DND-41 (cell line): ENCODE measurements around the gene DAZAP1.

Experiments
- ATAC-seq: fragments of 200-7000 bp; cut with Tn5 transposase; 3 replicates; pipeline ENCODE4 v1.9.1; 2021; ENCODE audit warnings: low read depth; ENCODE audit not compliant: insufficient read depth
- DNase-seq: peaks from one replicate; pipeline ENCODE4 v3.0.0-alpha.2; 2020
- H2AFZ ChIP-seq: 2 replicates; pipeline ENCODE4 v1.6.0; 2012; ENCODE audit warnings: low read depth, low read length
- H3K27ac ChIP-seq: 2 replicates; pipeline ENCODE4 v1.5.1; 2012; ENCODE audit warnings: low read length, inconsistent platforms
- H3K27me3 ChIP-seq: fragments of 200-600 bp; sonication (generic); 2 replicates; pipeline ENCODE4 v1.6.0; 2012; ENCODE audit warnings: low read length, mild to moderate bottlenecking, inconsistent platforms; ENCODE audit not compliant: insufficient read depth, poor library complexity
- H3K36me3 ChIP-seq: 2 replicates; pipeline ENCODE4 v1.5.1; 2012; ENCODE audit warnings: low read length, inconsistent platforms; ENCODE audit not compliant: insufficient read depth
- H3K4me1 ChIP-seq: 2 replicates; pipeline ENCODE4 v1.5.1; 2012; ENCODE audit warnings: mild to moderate bottlenecking, low read length; ENCODE audit not compliant: insufficient read depth
- H3K4me2 ChIP-seq: 2 replicates; pipeline ENCODE4 v1.6.0; 2012; ENCODE audit warnings: mild to moderate bottlenecking, moderate library complexity, low read length, inconsistent platforms; ENCODE audit not compliant: insufficient read depth
- H3K4me3 ChIP-seq, 2 experiments: fragments of 200-600 bp in 1 of 2; shearing (Covaris generic) in 1 of 2; 2 replicates each; pipeline ENCODE4 v1.5.1; 2012 to 2016; ENCODE audit warnings: inconsistent platforms in 2 of 2, low read length in 2 of 2, mild to moderate bottlenecking in 2 of 2, low read depth in 1 of 2, moderate library complexity in 1 of 2
- H3K79me2 ChIP-seq: 2 replicates; pipeline ENCODE4 v1.6.0; 2012; ENCODE audit warnings: low read length, inconsistent platforms; ENCODE audit not compliant: insufficient read depth
- H3K9ac ChIP-seq: 2 replicates; pipeline ENCODE4 v1.6.0; 2012; ENCODE audit warnings: low read depth, mild to moderate bottlenecking, inconsistent platforms, low read length, moderate library complexity
- H3K9me3 ChIP-seq: 2 replicates; pipeline ENCODE4 v1.5.1; 2012; ENCODE audit warnings: low read length, moderate library complexity, mild to moderate bottlenecking, inconsistent platforms; ENCODE audit not compliant: insufficient read depth, severe bottlenecking
- H4K20me1 ChIP-seq: 2 replicates; pipeline ENCODE4 v1.6.0; 2012; ENCODE audit warnings: low read length; ENCODE audit not compliant: insufficient read depth
- EZH2 ChIP-seq: IDR thresholded peaks from 3 replicates; pipeline ENCODE4 v1.6.1; 2012; ENCODE audit warnings: borderline replicate concordance, low read depth, mild to moderate bottlenecking, moderate library complexity, low read length, inconsistent platforms; ENCODE audit not compliant: severe bottlenecking
- TF ChIP-seq, protein P1 (sequence below): IDR thresholded peaks from 2 replicates; pipeline ENCODE4 v1.5.1; 2012; ENCODE audit warnings: borderline replicate concordance, low read length, moderate library complexity, mild to moderate bottlenecking; ENCODE audit not compliant: poor library complexity, severe bottlenecking; ENCODE audit errors: extremely low read depth

The DAZAP1 gene

DNA sequence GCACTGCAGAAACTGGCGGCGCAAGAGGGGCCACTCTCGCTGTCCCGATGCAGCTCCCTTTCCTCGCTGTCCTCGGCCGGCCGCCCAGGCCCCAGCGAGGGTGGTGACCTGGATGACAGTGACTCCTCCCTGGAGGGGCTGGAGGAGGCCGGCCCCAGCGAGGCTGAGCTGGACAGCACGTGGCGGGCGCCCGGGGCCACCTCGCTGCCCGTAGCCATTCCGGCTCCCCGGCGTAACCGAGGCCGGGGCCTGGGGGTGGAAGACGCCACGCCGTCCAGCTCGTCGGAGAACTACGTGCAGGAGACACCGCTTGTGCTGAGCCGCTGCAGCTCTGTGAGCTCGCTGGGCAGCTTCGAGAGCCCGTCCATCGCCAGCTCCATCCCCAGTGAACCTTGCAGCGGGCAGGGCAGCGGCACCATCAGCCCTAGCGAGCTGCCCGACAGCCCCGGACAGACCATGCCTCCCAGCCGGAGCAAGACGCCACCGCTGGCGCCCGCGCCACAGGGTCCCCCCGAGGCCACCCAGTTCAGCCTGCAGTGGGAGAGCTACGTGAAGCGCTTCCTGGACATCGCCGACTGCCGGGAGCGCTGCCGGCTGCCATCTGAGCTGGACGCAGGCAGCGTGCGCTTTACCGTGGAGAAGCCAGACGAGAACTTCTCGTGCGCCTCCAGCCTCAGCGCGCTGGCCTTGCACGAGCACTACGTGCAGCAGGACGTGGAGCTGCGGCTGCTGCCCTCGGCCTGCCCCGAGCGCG lies 59.3 kb downstream of the DAZAP1 start:
- no peaks in the 10 kb centered on the region for H3K36me3 ChIP-seq
- H3K4me1 ChIP-seq, result peaks cover 16% of the 10 kb centered on the region
- H3K27me3 ChIP-seq, result no peaks in the 10 kb centered on the region
- no peak for ATAC-seq
- TF ChIP-seq, protein P1, sequence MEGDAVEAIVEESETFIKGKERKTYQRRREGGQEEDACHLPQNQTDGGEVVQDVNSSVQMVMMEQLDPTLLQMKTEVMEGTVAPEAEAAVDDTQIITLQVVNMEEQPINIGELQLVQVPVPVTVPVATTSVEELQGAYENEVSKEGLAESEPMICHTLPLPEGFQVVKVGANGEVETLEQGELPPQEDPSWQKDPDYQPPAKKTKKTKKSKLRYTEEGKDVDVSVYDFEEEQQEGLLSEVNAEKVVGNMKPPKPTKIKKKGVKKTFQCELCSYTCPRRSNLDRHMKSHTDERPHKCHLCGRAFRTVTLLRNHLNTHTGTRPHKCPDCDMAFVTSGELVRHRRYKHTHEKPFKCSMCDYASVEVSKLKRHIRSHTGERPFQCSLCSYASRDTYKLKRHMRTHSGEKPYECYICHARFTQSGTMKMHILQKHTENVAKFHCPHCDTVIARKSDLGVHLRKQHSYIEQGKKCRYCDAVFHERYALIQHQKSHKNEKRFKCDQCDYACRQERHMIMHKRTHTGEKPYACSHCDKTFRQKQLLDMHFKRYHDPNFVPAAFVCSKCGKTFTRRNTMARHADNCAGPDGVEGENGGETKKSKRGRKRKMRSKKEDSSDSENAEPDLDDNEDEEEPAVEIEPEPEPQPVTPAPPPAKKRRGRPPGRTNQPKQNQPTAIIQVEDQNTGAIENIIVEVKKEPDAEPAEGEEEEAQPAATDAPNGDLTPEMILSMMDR, result no peak
- TF ChIP-seq EZH2, result no peak
- no peak overlapping the region for H3K9ac ChIP-seq
- peaks cover 39% of the 10 kb centered on the region for H4K20me1 ChIP-seq
- H3K4me3 ChIP-seq, result no peak overlapping the region
- no peak overlapping the region for H3K4me2 ChIP-seq
- no peaks in the 10 kb centered on the region for H3K9me3 ChIP-seq
- no peak overlapping the region for H3K27ac ChIP-seq
- no peak overlapping the region for H2AFZ ChIP-seq
- DNase-seq, result no peak
- H3K79me2 ChIP-seq, result no peaks in the 10 kb centered on the region

DNA sequence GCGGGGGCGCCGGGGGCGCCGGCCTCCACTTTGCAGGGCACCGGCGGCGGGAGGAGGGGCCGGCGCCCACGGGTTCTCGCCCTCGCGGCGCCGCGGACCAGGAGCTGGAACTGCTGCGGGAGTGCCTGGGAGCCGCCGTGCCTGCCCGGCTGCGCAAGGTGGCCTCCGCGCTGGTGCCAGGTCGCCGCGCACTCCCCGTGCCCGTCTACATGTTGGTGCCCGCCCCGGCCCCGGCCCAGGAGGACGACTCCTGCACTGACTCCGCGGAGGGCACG lies 59.8 kb downstream of the DAZAP1 start:
- no peak overlapping the region for H3K4me2 ChIP-seq
- no peaks in the 10 kb centered on the region for H3K27me3 ChIP-seq
- H4K20me1 ChIP-seq, result peaks cover 44% of the 10 kb centered on the region
- no peaks in the 10 kb centered on the region for H3K79me2 ChIP-seq
- peaks cover 21% of the 10 kb centered on the region for H3K4me1 ChIP-seq
- H3K36me3 ChIP-seq, result no peaks in the 10 kb centered on the region
- ATAC-seq (no peak), DNase-seq (no peak)
- no peak overlapping the region for H3K4me3 ChIP-seq
- no peak for TF ChIP-seq EZH2
- TF ChIP-seq, protein P1, result no peak
- no peak overlapping the region for H2AFZ ChIP-seq
- H3K27ac ChIP-seq, result no peak overlapping the region
- H3K9me3 ChIP-seq, result no peaks in the 10 kb centered on the region
- H3K9ac ChIP-seq, result no peak overlapping the region

DNA sequence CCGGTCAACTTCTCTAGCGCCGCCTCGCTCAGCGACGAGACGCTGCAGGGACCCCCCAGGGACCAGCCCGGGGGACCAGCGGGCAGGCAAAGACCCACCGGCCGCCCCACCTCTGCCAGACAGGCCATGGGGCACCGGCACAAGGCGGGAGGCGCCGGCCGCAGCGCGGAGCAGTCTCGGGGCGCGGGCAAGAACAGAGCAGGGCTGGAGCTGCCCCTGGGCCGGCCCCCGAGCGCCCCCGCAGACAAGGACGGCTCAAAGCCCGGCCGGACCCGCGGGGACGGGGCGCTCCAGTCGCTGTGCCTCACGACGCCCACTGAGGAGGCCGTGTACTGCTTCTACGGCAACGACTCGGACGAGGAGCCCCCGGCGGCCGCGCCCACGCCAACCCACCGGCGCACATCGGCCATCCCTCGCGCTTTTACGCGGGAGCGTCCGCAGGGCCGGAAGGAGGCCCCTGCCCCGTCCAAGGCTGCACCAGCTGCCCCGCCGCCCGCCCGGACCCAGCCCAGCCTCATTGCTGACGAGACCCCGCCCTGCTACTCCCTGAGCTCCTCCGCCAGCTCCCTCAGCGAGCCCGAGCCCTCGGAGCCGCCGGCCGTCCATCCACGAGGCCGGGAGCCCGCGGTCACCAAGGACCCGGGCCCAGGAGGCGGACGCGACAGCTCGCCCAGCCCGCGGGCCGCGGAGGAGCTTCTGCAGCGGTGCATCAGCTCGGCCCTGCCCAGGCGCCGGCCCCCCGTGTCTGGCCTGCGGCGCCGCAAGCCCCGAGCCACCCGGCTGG lies 60.3 kb downstream of the DAZAP1 start:
- ATAC-seq (no peak), DNase-seq (no peak)
- no peak for TF ChIP-seq EZH2
- TF ChIP-seq, protein P1, result no peak
- H3K4me1 ChIP-seq, result peaks cover 23% of the 10 kb centered on the region
- H3K27ac ChIP-seq, result no peak overlapping the region
- no peak overlapping the region for H3K4me3 ChIP-seq
- no peak overlapping the region for H2AFZ ChIP-seq
- no peaks in the 10 kb centered on the region for H3K27me3 ChIP-seq
- no peaks in the 10 kb centered on the region for H3K36me3 ChIP-seq
- H3K79me2 ChIP-seq, result peaks cover 1% of the 10 kb centered on the region; the same call in 1 of the 2 replicates
- H3K4me2 ChIP-seq, result no peak overlapping the region
- no peaks in the 10 kb centered on the region for H3K9me3 ChIP-seq
- H3K9ac ChIP-seq, result no peak overlapping the region
- peaks cover 49% of the 10 kb centered on the region for H4K20me1 ChIP-seq
